Activated naive CD8-positive, alpha-beta T cell treated with anti-CD3 and anti-CD28 coated beads, Interleukin-2, amount 50 U/mL, for 24 hours (primary cell): ENCODE data around the gene SPTBN5.
A peak's percentile ranks its signal among the peaks of the same experiment; 100 is the strongest.

Source experiments
- ATAC-seq: fragments of 150-1000 bp; cut with Tn5 transposase; one replicate; pipeline ENCODE4 v1.10.0; 2021
- DNase-seq: peaks from one replicate; pipeline ENCODE4 v3.0.0; 2021
- H3K27ac Mint-ChIP-seq: one replicate; pipeline ENCODE4 v1.8.0; 2021; ENCODE audit warnings: mild to moderate bottlenecking, mixed read lengths
- H3K27me3 Mint-ChIP-seq: one replicate; pipeline ENCODE4 v1.8.0; 2021; ENCODE audit warnings: mixed read lengths
- H3K36me3 Mint-ChIP-seq: one replicate; pipeline ENCODE4 v1.8.0; 2021; ENCODE audit warnings: low read depth, mixed read lengths
- H3K4me1 Mint-ChIP-seq: one replicate; pipeline ENCODE4 v1.8.0; 2021; ENCODE audit warnings: mixed read lengths
- H3K4me3 Mint-ChIP-seq: one replicate; pipeline ENCODE4 v1.8.0; 2021; ENCODE audit warnings: mild to moderate bottlenecking, moderate library complexity, mixed read lengths
- H3K9me3 Mint-ChIP-seq: one replicate; pipeline ENCODE4 v1.8.0; 2021; ENCODE audit warnings: mixed read lengths

The SPTBN5 gene

DNA sequence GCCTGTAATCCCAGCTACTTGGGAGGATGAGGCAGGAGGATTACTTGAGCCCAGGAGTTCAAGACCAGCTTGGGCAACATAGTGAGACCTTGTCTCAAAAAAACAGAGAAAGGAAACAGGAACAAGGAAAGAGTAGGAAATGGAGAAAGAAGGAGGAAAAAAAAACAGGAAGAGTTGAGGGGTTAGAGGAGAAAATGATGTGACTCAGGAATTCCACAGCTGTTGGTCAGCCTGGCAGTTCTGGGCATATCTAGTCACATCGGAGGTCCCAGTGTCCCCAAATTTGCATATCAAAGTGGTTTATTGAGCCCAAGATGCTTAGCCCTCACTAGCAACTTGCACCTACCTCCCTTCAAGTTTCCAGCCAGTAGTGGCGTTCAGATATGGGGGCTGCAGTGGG, 84.7 kb downstream of the SPTBN5 start:
- no peaks in the 10 kb centered on the region for H3K9me3 Mint-ChIP-seq
- H3K36me3 Mint-ChIP-seq, result no peaks in the 10 kb centered on the region
- H3K27ac Mint-ChIP-seq, result no peak overlapping the region
- ATAC-seq (no peak), DNase-seq (no peak)
- no peaks in the 10 kb centered on the region for H3K27me3 Mint-ChIP-seq
- H3K4me1 Mint-ChIP-seq, result peaks cover 13% of the 10 kb centered on the region
- no peak overlapping the region for H3K4me3 Mint-ChIP-seq

DNA sequence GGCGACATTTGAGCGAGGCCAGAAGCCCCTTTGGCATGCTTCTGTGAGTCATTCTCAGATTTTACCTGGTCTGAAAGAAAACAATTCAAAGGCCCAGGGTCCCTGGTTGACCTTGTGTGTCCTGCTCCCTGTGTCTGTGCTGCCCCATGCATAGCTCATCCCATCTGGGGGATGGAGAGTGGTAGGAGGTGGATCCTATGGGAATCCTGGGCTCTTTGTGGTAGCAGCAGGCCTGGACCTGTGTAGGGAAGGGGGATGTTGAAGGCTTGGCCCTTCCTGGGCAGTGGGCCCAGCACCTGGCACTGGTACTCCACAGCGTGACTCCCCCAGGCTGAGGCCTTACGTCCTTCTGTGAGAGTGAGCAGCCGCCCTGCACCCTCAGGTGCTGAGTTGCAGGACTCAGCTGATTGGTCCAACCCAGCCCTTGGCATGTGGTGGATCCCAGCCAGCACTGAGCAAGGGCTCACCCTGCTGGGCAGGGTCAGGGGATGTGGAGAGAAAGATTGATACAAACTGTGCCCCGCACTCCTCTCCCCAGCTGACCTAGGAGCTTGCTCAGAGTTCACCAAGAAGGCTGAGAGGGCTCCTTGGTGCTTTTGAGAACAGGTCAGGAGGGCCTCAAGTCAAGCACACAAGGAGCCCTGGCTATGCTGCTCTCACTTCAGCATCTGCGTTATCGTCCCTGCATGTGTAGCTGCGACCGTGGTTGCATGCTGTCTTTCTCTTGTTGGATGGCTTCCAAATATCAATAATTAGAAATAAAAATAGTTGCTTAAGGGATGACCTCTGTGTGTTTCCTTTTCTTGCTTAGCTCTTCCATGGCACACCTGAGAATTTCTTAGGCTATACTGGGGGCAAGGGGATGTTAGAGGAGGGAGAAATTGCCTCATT, 87.3 kb downstream of the SPTBN5 start:
- H3K27me3 Mint-ChIP-seq, result no peaks in the 10 kb centered on the region

GRCh38 chr15:41805711-41806110, 88.1 kb downstream of the SPTBN5 start:
- no peak overlapping the region for H3K27ac Mint-ChIP-seq

More for the DNA sequence above, 87.3 kb downstream of the SPTBN5 start:
- Mint-ChIP-seq H3K4me3 (no peak overlapping the region), H3K27ac (no peak overlapping the region), H3K9me3 (no peaks in the 10 kb centered on the region), H3K4me1 (peaks cover 11% of the 10 kb centered on the region), H3K36me3 (peaks cover 2% of the 10 kb centered on the region)
- DNase-seq (no peak), ATAC-seq (no peak)

GRCh38 chr15:41804916-41805666, 88.8 kb downstream of the SPTBN5 start:
- peaks cover 10% of the 10 kb centered on the region for H3K4me1 Mint-ChIP-seq
- H3K4me3 Mint-ChIP-seq, result no peak overlapping the region
- no peaks in the 10 kb centered on the region for H3K9me3 Mint-ChIP-seq
- peaks cover 2% of the 10 kb centered on the region for H3K36me3 Mint-ChIP-seq
- H3K27ac Mint-ChIP-seq, result no peak overlapping the region
- no peak for ATAC-seq
- DNase-seq, result no peak
- no peaks in the 10 kb centered on the region for H3K27me3 Mint-ChIP-seq

More at GRCh38 chr15:41805711-41806110, 88.1 kb downstream of the SPTBN5 start:
- DNase-seq (no peak), ATAC-seq (no peak)
- no peaks in the 10 kb centered on the region for H3K9me3 Mint-ChIP-seq
- H3K4me3 Mint-ChIP-seq, result no peak overlapping the region
- peaks cover 2% of the 10 kb centered on the region for H3K36me3 Mint-ChIP-seq
- peaks cover 10% of the 10 kb centered on the region for H3K4me1 Mint-ChIP-seq
- H3K27me3 Mint-ChIP-seq, result no peaks in the 10 kb centered on the region

DNA sequence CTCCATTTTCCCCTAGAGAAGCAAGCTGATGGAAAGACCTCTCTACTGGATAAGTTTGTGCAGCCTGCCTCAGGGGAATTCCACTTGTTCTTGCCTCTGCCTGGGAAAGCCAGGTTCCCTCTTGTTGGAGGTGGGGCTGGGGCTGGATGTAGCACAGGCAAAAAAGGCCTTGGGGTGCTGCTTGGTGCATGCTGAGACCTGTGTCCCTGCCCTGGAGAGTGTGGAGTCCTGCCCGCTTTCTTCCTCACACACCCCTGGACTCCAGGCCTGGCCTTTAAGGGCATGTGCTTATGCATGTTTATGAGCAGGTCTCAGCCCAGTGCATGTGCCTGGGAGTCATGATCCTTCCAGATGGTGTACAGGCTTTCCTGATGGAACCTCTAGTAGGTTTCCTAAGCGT, 89.5 kb downstream of the SPTBN5 start:
- DNase-seq, result no peak
- H3K4me3 Mint-ChIP-seq, result no peak overlapping the region
- H3K36me3 Mint-ChIP-seq, result peaks cover 2% of the 10 kb centered on the region
- H3K27me3 Mint-ChIP-seq, result no peaks in the 10 kb centered on the region
- H3K27ac Mint-ChIP-seq, result no peak overlapping the region
- ATAC-seq, result no peak
- no peaks in the 10 kb centered on the region for H3K9me3 Mint-ChIP-seq
- H3K4me1 Mint-ChIP-seq, result peaks cover 11% of the 10 kb centered on the region

DNA sequence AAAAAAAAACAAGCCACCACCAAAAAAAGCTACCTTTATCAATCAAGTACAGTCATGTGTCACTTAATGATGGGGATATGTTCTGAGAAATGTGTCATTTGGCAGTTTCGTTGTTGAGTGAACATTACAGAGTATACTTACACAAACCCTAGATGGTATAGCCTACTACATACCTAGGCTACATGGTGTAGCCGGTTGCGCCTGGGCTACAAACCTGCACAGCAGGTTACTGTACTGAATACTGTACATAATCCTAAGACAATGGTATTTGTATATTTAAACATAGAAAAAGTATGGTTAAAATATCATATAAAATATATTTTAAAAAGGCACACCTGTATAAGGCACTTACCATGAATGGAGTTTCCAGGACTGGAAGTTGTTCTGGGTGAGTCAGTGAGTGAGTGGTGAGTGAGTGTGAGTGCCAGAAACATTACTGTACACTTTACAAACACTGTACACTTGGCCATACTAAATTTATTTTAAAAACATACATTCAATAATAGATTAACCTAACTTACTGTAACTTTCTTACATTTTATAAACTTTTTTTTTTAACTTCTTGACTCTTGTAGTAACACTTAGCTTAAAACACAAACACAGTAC, 91.9 kb downstream of the SPTBN5 start:
- H3K4me1 Mint-ChIP-seq, result peaks cover 24% of the 10 kb centered on the region
- no peak overlapping the region for H3K4me3 Mint-ChIP-seq
- no peaks in the 10 kb centered on the region for H3K9me3 Mint-ChIP-seq
- no peaks in the 10 kb centered on the region for H3K27me3 Mint-ChIP-seq
- DNase-seq, result no peak
- H3K27ac Mint-ChIP-seq, result no peak overlapping the region
- no peak for ATAC-seq
- H3K36me3 Mint-ChIP-seq, result peaks cover 2% of the 10 kb centered on the region

DNA sequence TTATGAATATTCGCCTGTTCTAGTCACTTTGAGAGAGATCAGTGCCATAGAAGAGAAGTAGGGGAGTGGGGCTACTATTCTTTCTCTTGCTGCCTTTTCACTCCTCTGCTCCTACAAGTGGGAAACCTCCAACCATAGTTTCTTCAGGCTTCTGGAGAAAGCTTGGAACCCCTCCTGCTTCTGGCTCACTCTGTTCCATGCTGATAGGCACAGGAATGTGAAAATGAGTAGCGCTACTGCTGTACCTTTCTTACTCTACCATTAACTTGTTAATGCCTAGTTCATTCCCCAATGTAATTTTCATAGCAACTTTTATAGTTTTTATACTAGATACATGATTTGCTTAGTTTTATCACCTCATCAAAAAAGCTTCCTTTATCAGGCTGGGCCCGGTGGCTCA, 92.7 kb downstream of the SPTBN5 start:
- no peak for ATAC-seq
- Mint-ChIP-seq H3K9me3 (no peaks in the 10 kb centered on the region), H3K4me1 (peaks cover 26% of the 10 kb centered on the region), H3K27me3 (no peaks in the 10 kb centered on the region), H3K4me3 (no peak overlapping the region), H3K36me3 (peaks cover 2% of the 10 kb centered on the region), H3K27ac (no peak overlapping the region)
- no peak for DNase-seq

DNA sequence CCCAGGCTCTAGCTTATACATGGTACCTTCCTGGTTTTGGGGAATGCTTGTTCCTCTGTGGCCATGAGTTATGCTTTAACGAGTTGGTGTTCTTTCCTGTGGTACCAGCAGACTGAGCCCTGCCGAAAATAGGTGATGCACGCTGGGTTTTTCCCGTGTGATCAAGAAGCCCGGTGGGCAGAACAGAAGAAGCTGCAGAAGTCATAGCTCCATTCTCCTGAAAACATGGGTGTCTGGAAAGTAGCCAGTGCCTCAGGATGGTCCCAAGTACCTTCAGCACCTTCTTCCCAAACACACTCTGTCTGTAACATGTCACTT, 94.4 kb downstream of the SPTBN5 start:
- H3K27ac Mint-ChIP-seq, result peak overlapping the region; percentile 65
- H3K4me1 Mint-ChIP-seq, result peaks cover 31% of the 10 kb centered on the region
- ATAC-seq (no peak), DNase-seq (no peak)
- H3K27me3 Mint-ChIP-seq, result no peaks in the 10 kb centered on the region
- no peaks in the 10 kb centered on the region for H3K9me3 Mint-ChIP-seq
- H3K36me3 Mint-ChIP-seq, result peaks cover 2% of the 10 kb centered on the region
- no peak overlapping the region for H3K4me3 Mint-ChIP-seq

DNA sequence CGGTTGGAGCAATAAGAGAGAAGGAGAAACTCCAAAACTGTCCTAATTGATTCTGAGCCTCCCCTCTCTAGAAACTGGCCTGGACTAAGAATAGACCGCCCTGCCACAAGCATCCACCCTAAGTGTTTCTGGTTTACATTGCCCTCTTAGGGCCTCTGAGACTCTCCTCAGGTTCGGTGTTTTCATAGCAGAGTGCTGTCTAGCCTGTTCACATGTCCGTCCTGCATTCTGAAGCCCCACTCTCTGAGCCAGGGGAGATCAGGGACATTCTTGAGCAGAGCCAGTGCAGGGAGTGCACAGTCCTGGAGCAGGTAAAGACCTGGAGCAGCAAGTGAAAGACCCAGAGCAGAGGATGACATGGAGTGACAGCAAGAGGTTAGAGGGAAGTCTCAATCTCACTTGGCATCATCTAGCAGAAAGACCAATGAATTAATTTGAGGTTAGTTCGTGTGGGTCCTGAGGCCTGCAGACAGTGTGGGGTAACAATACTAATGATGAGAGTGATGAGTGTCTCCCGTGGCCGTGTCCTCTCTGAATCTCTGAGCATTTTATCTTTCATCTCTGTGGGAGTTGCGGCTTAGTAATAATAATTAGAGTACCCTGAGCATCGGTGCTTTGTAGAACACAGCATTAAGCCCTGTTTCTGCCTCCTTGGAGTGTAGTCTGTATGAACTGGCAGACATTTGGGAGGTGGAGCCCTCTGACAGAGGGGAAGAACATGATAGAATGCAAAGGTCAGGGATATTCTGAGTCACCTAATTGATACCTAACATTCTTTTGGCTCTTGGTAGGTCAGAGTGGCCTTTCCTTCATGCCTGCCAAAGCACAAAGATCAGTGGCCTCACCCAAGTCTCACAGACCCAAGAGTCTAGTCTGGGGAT, 95.0 kb downstream of the SPTBN5 start:
- peaks cover 2% of the 10 kb centered on the region for H3K36me3 Mint-ChIP-seq
- H3K4me3 Mint-ChIP-seq, result no peak overlapping the region
- H3K4me1 Mint-ChIP-seq, result peaks cover 31% of the 10 kb centered on the region
- no peaks in the 10 kb centered on the region for H3K27me3 Mint-ChIP-seq
- H3K9me3 Mint-ChIP-seq, result no peaks in the 10 kb centered on the region
- DNase-seq, result no peak
- peak overlapping the region; percentile 65 for H3K27ac Mint-ChIP-seq
- peak; percentile 89 for ATAC-seq
